GDM1 (cell line): Measurements from ENCODE around the gene ACHE.
"Not testable (repeated sequence)": the region's sequence is repeated elsewhere in the genome, so short reads cannot be mapped to it uniquely, and the experiment has no call there.

Experiments used
- DNase-seq: peaks from one replicate; lab custom pipeline; 2025; lab: John Stamatoyannopoulos, UW

The ACHE gene

DNA sequence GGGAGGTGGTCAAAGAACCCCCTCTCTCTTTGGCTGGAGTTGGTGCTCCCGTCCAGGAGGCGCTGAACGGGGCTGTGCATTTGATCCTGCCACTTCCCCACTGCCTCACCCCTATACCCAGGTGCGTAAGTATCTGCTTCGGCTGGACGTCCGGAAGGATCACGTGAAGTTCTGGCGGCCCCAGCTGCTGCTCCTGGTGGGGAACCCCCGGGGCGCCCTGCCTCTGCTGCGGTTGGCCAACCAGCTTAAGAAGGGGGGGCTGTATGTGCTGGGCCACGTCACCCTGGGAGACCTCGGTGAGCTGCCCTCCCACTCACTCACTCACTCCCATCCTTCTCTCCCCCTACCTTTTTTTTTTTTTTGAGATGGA lies 34.1 kb downstream of the ACHE start:
- DNase-seq: no peak

DNA sequence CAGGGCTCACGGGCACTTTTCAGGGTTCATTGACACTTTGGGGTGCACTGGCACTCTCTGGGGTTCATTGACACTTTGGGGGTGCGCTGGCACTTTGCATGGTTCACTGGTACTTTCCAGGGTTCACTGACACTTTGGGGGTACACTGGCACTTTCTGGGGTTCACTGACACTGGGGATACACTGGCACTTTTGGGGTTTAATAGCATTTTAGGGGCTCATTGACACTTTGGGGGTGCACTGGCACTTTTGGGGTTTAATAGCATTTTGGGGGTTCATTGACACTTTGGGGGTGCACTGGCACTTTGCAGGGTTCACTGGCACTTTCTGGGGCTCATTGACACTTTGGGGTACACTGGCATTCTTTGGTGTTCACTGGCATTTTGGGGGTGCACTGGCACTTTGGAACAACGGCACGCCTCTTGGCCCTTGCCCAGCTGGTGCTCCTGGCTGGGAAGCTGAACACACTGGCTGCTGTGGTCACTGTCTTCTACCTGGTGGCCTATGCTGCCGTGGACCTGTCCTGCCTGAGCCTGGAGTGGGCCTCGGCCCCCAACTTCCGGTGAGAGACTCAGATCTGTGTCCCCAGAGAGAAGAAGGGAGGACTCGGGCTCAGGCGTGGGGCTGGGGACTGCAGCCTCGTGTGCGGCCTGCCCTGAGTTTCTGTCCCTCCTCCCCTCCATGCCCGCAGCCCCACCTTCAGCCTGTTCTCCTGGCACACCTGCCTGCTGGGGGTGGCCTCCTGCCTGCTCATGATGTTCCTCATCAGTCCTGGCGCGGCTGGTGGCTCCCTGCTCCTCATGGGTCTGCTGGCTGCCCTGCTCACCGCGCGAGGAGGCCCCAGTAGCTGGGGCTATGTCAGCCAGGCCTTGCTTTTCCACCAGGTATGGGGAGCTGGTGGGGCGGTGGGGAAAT lies 34.7 kb downstream of the ACHE start:
- DNase-seq: no peak

DNA sequence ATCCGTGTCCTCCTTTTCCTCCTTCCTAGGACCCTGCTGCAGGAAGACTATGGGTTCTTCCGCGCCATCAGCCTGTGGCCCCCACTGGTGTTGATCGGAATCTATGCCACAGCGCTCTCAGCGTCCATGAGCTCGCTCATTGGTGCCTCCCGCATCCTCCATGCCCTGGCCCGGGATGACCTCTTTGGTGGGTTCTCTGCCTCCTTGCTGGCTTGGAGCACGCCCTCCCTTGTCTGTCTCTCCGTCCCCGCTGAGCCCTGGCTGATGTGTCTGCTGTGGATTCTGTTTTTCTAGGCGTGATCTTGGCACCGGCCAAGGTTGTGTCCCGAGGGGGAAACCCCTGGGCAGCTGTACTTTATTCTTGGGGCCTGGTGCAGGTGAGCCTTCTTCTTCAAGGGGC lies 35.8 kb downstream of the ACHE start:
- DNase-seq: no peak

DNA sequence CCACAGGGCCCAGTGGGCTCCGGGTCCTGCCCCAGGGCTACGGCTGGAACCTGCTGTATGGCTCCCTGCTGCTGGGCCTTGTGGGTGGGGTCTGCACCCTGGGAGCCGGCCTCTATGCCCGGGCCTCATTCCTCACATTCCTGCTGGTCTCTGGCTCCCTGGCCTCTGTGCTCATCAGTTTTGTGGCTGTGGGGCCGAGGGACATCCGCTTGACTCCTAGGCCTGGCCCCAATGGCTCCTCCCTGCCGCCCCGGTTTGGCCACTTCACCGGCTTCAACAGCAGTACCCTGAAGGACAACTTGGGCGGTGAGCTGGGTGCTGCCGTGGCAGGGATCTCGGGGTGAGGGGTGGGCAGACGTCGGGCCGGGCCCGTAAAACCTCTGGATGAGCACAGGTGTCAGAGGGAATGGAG lies 38.8 kb downstream of the ACHE start:
- no peak for DNase-seq

DNA sequence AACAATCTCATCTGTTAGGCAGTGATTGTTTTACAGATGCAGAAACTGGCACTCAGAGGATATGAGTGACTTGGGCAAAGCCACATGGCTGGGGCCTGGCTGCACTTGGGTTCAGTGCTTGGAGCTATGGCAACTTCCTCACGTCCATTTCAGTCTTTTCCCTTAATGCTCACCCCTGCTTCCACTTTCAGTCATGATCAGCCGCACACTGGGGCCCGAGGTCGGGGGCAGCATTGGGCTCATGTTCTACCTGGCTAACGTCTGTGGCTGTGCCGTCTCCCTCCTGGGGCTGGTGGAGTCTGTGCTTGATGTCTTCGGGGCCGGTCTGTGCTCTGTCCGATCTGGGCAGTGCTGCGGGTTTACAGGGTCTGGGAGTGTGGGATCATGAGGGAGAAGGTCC lies 40.2 kb downstream of the ACHE start:
- no peak for DNase-seq

DNA sequence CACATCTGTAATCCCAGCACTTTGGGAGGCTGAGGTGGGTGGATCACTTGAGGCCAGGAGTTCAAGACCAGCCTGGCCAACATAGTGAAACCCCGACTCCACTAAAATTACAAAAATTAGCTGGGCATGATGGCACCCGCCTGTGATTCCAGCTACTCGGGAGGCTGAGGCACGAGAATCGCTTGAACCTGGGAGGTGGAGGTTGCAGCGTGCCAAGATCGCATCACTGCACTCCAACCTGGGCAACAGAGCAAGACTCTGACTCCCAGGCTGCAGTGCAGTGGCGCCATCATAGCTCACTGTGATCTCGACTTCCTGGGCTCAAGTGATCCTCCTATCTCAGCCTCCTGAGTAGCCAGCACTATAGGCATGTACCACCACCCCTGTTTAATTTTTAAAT lies 40.8 kb downstream of the ACHE start:
- not testable (repeated sequence) for DNase-seq

DNA sequence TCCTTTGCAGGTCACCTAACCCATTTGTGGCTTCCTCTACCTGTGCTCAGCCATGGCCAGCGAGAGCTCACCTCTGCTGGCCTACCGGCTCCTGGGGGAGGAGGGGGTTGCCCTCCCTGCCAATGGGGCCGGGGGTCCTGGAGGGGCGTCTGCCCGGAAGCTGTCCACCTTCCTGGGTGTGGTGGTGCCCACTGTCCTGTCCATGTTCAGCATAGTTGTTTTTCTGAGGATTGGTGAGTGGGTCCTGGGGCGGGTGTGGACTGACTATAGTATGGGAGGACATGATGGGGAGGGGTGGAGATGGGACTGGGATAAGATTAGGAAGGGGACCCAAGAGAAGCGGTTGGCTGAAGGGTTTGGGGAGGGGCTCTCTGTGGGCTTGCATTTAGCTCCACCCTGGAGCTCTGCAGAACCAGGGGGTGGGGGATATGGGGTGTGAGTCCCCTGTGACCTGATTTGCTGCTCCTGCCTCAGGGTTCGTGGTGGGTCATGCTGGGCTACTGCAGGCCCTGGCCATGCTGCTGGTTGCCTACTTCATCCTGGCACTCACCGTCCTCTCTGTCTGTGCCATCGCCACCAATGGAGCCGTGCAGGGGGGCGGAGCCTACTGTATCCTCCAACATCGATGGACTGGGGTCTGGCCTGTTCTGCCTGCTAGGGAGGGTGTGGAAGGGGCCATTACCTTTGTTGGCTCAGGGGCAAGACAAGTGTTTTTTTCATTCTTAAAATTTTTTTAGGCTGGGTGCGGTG lies 41.4 kb downstream of the ACHE start:
- DNase-seq: no peak

DNA sequence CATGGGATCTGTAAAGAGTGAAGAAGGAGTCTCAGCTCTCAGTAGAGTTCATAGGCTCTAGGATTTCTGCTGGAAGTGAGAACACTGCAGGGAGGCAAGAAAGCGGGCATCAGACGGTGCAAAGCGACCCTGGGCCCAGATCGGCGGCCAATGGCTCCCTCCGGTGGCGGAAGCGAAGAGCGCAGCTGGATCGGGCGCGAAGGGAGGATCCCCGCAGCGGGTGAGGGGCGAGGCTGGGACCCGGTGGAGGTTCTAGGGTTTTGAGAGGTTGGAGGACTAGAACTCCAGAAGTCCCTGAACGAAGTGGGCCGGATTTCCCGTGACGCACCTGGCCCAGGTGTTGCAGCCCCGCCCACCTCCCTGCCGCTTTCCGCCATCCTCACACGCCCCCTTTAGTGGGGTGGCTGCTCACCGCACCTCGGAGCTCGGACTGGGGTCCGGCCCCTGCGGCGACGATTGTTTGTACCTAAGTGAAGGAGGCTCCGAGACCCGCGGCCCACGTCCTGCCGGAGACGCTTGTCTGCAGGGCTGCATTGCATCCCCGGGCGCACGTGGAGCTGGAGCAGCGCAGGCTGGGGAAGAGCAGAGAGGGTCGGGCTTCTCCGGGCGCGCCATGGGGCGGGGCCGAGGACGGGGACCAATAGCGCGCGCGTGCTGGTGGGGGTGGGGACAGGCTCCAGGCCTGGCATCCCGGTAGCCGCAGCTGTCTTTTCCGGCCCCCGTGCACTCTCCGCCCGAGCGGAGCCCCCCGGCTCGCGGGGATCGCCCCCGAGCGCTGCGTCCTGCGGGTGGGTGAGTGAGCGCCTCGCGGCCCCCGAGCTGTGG lies 43.4 kb downstream of the ACHE start, which contains the start of gene SLC12A9:
SLC12A9 (plus strand) TSS at position 666 of the 825 bp plus-strand sequence. CDS start 1,485 bp downstream, outside the sequence.
- peak; percentile 78 for DNase-seq

DNA sequence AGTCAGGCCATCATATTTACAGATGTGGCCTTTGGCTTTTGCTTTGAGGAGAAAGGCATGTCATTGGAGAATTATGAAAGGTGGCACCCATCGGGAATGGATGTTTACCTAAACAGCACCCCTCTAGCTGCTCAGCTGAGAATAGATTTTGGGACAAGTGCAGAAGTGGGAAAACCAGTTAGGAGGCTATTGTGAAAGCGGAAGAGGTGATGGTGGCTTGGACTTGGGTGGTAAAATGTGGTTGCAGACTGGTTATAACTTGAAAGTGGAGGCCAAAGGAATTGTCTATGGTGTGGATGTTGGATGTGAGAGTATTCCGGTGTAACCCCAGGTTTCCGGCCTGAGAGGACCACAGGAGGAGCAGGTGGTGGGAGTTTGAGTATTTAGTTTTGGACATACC lies 48.3 kb downstream of the ACHE start:
- no peak for DNase-seq

DNA sequence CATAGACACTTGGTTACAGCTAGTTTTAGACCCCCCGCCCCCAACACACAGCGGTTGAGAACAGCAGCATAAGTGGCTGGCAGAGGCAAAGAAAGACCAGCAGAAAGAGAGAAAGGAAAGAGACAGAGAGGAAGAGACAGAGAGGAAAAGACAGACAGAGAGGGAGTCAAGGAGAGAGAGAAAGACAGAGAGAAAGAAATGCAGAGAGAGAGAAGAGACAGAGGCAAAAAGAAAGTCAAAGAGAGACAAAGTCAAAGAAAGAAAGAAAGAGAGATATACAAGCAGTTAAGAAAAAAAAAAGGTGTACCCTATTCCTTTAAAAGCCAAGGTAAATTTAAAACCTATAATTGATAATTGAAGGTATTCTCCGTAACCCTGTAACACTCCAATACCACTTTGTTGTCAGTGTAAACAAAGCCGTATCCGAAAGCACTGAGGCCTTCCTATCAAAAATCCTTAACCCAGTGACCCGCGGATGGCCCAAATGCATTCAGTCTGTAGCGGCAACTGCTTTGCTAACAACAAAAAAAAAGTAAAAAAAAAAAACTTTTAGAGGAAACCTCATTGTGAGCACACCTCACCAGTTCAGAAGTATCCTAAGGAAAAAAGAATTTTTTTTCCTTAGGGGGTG lies 55.1 kb downstream of the ACHE start:
- DNase-seq: no peak
